ENCODE results near the gene MCOLN2.

MCOLN2 gene

GRCh38 chr1:84985365-84985764 is 11.5 kb downstream of the MCOLN2 start:
- no peak for DNase-seq (ENCODE audit: low spot score)

- no peak for DNase-seq (ENCODE audit: low spot score)
These were observed 14.5 kb downstream of the MCOLN2 start for GRCh38 chr1:84982395-84982794.

- no peak for DNase-seq (ENCODE audit: low spot score)
These were observed 21.9 kb downstream of the MCOLN2 start for GRCh38 chr1:84975035-84975434.

- no peak for DNase-seq (ENCODE audit: low spot score)
These were observed 23.2 kb downstream of the MCOLN2 start for GRCh38 chr1:84973498-84974334.

- no peak for DNase-seq (ENCODE audit: low spot score)
These were observed 24.4 kb downstream of the MCOLN2 start for GRCh38 chr1:84972377-84972987.

- DNase-seq (ENCODE audit: low spot score): no peak
These were observed 25.0 kb downstream of the MCOLN2 start for GRCh38 chr1:84971957-84972356.

GRCh38 chr1:84969489-84970250 is 27.2 kb downstream of the MCOLN2 start:
- DNase-seq (ENCODE audit: low spot score): no peak

GRCh38 chr1:84968865-84969264 is 28.0 kb downstream of the MCOLN2 start:
- DNase-seq (ENCODE audit: low spot score): no peak

GRCh38 chr1:84968101-84968500 is 28.8 kb downstream of the MCOLN2 start:
- no peak for DNase-seq (ENCODE audit: low spot score)

GRCh38 chr1:84967666-84968065 is 29.2 kb downstream of the MCOLN2 start:
- DNase-seq (ENCODE audit: low spot score): no peak

GRCh38 chr1:84963021-84963420 is 33.9 kb downstream of the MCOLN2 start:
- DNase-seq (ENCODE audit: low spot score): no peak

GRCh38 chr1:84961316-84961715 is 35.6 kb downstream of the MCOLN2 start:
- DNase-seq (ENCODE audit: low spot score): no peak

- no peak for DNase-seq (ENCODE audit: low spot score)
These were observed 36.5 kb downstream of the MCOLN2 start for GRCh38 chr1:84960371-84960770.

GRCh38 chr1:84959294-84959693 is 37.6 kb downstream of the MCOLN2 start:
- no peak for DNase-seq (ENCODE audit: low spot score)

- no peak for DNase-seq (ENCODE audit: low spot score)
These were observed 38.9 kb downstream of the MCOLN2 start for GRCh38 chr1:84957966-84958365.

GRCh38 chr1:84956655-84957054 is 40.3 kb downstream of the MCOLN2 start:
- DNase-seq (ENCODE audit: low spot score): no peak

GRCh38 chr1:84956097-84956496 is 40.8 kb downstream of the MCOLN2 start:
- no peak for DNase-seq (ENCODE audit: low spot score)

- no peak for DNase-seq (ENCODE audit: low spot score)
These were observed 47.2 kb downstream of the MCOLN2 start for GRCh38 chr1:84949664-84950063.

GRCh38 chr1:84947536-84948410 is 49.1 kb downstream of the MCOLN2 start:
- DNase-seq (ENCODE audit: low spot score): no peak

- DNase-seq (ENCODE audit: low spot score): no peak
These were observed 50.3 kb downstream of the MCOLN2 start for GRCh38 chr1:84946631-84947030.

- DNase-seq (ENCODE audit: low spot score): peak; percentile 92
These were observed 52.0 kb downstream of the MCOLN2 start for GRCh38 chr1:84944767-84945486.
